GM20000 (cell line): Measurements from ENCODE around the gene RER1.

ENCODE experiments used
- DNase-seq: peaks from one replicate; pipeline ENCODE4 v3.0.0; 2012; ENCODE audit warnings: low spot score
- TF ChIP-seq, protein P1 (sequence below): IDR thresholded peaks from 2 replicates; pipeline ENCODE4 v1.5.1; 2012; ENCODE audit warnings: mild to moderate bottlenecking, control low read depth; ENCODE audit errors: extremely low read depth, missing control alignments

Gene RER1

DNA sequence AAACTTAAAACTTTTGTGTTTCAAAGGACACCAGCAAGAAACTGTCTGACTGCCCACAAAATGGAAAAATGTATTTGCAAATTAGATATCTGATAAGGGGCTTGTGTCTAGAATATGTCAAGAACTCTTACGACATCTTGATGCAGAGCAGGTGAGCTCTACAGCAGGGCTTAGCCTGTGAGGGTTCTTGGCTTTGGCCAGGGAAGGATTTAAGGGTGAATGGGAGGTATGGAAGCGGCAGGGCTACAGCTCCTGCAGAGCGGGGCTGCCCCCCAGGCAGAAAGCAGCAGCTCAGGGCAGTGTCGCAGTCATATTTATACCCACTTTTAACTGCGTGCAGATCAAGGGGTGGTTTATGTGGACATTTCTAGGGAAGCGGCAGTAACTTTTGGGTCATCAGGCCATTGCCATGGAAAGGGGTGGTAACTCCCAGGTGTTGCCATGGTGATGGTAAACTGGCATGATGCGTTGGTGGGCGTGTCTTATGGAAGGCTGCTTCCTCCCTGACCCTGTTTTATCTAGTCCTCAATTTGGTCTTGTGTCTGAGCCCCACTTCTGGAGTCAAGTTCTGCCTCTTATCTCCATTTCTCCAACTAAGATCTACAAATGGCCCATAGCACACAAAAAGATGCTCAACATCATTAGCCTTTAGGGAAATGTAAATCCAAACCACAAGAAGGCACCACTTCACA is 23.4 kb upstream of the RER1 start:
- TF ChIP-seq, protein P1, sequence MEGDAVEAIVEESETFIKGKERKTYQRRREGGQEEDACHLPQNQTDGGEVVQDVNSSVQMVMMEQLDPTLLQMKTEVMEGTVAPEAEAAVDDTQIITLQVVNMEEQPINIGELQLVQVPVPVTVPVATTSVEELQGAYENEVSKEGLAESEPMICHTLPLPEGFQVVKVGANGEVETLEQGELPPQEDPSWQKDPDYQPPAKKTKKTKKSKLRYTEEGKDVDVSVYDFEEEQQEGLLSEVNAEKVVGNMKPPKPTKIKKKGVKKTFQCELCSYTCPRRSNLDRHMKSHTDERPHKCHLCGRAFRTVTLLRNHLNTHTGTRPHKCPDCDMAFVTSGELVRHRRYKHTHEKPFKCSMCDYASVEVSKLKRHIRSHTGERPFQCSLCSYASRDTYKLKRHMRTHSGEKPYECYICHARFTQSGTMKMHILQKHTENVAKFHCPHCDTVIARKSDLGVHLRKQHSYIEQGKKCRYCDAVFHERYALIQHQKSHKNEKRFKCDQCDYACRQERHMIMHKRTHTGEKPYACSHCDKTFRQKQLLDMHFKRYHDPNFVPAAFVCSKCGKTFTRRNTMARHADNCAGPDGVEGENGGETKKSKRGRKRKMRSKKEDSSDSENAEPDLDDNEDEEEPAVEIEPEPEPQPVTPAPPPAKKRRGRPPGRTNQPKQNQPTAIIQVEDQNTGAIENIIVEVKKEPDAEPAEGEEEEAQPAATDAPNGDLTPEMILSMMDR = no peak

DNA sequence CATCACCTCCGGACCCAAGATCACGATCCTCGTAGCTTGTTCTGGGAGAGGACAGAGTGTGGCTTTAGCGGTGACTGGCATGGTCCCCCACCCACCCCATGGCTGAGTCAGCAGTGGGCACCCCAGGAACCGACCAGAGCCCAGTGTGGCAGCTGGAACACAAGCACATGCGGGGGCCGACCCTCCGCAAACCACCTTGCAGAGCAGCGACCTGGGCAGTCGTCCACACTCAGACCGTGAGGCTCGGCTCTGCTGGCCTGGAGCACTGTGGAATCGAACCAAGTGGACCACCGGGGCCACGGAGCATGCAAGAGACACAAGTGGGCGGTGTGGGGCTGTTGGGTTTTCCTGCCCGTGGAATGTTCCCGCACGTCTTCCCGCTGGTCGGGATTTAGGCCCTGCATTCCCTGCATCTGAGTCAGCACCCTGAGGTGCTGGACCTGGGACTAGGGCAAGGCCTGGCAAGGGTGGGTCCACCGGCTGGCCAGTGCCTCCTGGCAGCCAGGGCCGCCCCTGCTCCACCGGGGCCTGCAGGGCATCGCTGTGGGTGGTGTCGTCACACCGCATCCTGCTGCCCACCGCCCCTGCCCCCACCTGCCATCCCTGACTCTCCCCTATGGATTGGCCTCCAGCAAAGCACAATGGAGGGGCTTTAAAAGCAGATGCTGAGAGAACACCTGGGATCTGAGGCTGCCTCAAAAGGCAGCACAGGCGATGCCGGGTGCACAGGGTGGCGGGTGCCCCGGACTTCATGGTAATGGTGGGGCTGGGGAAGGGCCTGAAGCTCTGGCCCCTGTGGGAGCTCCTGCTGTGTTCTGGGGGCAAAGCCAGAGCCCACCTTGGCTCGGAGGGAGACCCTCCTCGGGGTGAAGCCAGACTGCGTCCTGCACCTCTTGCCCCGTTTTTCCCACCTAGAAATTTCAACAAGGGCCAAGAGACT is 18.8 kb upstream of the RER1 start:
- TF ChIP-seq, protein P1 = no peak
- no peak for DNase-seq

More for the DNA sequence above, 23.4 kb upstream of the RER1 start:
- no peak for DNase-seq

DNA sequence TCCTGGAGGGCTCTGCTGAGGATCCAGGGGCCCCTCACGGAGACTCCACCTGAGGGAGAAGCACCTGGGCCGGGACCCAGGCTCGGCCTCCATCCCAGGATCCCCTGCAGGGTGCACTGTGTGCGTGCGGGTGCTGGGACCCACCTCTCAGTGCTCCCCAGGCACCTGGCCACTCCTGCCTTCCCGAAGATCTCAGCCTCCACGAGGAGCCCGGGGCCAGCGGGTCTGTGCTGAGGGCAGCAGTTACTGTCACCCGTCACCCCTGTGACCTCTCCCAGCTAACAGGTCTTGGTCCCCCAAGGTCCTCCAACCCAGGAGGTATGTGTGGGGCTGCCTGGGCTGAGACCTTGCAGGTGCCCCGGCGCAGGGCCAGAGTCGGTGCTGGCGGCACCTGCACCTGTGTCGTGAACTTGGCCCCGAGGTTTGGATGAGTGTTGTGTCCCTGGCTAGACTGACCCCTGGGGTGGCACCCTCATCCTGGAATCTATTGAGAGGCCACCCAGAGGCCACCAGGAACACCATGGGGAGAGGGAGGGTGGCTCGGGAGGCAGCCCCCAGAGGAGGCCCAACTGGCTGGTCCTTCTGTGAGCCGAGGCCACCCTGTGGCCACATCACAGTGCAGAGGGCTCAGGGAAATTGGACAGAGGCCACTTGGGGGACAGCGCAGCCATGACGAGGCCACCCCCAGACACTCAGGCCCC is 17.9 kb upstream of the RER1 start:
- TF ChIP-seq, protein P1 = no peak

DNA sequence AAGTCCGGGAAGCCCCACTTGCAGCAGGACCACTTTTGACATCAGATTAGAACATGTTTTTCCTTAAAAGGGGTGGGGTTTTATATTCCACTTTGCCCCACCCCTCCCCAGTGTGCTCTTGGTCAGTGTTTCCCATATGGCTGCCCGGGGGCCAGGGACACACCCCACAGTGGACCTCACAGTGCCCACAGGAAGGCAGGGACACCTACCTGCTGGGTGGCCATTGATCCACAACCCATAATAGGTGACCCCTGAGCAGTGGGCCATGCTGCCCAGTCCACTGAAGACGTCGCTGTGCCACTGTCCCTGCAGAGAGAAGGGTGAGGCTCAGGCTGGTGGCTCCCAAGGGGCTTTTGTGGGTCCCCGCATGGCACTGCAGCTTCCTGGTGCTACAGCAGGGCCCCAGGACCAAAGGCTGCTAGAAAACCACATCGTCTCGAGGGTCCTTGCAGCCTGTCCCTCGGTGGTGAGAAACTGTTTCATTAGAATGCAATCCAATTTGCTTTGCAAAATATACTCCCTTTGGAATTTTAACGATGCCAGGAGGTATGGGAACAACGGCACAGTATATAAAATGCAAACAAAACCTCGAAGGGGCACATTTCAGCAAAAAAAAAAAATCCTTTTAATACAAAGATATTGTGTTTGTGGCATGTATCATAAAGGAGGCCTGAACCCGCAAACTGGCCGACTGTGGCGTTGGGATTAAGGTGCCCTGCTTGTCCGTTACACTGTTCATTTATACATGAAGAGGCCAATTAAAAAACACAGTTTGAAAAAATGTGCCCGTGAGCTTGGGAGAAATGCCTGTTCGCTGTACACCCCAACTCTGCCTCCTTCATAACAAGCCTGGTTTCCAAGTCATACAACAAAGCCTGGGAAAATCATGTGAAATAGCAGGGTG is 17.1 kb upstream of the RER1 start:
- TF ChIP-seq, protein P1 = no peak
- DNase-seq = no peak

More for the DNA sequence above, 17.9 kb upstream of the RER1 start:
- DNase-seq = no peak

DNA sequence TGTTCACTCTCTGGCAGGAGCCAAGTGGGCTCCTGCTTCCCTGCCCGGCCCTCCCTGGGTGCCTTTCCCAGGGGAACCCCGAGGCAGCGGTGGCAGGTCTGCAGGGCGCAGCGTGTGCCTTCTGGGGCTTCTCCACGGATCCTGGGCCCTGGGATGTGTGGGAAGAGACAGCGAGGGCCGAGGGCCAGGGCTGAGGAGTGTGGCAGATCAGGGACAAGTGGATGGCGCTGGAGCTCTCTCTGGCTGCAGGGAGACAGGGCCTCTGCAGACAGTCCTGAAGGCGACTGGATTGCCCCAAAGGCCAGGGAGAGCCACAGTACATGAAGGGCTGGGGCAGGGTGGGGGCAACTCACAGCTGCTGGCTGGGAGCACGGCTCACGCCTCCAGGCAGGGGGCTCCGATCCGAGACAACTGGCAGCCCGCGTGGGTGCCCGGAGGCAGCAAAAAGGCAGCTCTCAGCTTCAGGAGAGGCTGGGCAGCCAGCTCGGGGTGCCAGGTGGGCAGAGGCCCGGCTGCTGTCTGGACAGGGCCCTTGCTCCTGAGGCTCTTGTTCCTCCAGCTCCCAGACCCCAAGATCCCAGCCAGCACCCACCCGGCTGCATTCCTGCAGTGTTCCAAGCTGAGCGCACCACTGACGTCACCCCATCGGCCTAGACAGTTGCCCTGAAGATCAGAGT is 16.3 kb upstream of the RER1 start:
- DNase-seq = no peak
- TF ChIP-seq, protein P1 = no peak

DNA sequence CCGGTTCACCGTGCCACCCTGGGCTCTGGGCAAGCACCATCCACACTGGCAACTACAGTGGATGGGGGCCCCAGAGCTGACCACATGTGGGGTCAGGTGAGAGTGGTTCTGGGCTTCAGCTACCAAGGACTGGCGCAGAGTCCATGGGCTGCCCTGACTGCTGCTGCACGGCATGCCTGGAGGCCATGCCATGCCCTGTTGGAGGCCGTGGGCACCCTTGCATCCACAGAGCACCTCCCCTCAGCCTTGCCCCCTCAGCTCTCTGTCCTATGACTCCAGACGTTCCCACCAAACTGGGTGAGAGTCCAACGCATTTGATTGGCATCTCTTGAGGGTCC is 15.7 kb upstream of the RER1 start:
- TF ChIP-seq, protein P1 = no peak
- no peak for DNase-seq
